Measurements from ENCODE around the gene NDUFAF2.

NDUFAF2 gene

DNA sequence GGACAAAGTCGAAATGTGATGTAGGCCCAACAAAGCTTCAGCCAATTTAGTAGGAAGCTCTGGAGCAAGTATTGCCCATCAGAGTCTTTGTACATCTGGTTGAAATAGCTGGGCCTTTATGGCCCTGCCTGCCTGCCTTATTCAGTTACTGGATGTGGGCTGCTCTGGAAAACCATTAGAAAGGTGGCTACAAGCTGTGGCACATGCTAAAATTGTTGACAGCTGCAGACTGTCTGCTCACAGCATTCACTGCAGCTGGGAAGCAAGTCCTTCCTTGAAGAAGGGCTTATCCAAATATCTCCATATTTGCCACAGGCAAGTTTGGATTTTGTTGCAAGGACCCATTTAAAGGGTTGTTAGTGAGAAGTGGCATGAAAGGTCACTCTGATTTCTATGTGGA lies 192.8 kb downstream of the NDUFAF2 start:
- no peak for DNase-seq (ENCODE audit: low read depth)

GRCh38 chr5:61139094-61139873 lies 194.3 kb downstream of the NDUFAF2 start:
- no peak for DNase-seq (ENCODE audit: low read depth)
- peak; percentile 54 for TF ChIP-seq CTCF (IDR thresholded peaks at IDR 0.05; ENCODE audit: control insufficient read depth, insufficient read depth, low read depth, low read length, missing control alignments)
- no peak overlapping the region for H3K4me3 ChIP-seq (ENCODE audit: control insufficient read depth, low read depth, low read length)

More for the DNA sequence above, 192.8 kb downstream of the NDUFAF2 start:
- no peak overlapping the region for H3K4me3 ChIP-seq (ENCODE audit: control insufficient read depth, low read depth, low read length)
- TF ChIP-seq CTCF (IDR thresholded peaks at IDR 0.05; ENCODE audit: control insufficient read depth, insufficient read depth, low read depth, low read length, missing control alignments), result no peak

GRCh38 chr5:61139931-61140330 lies 194.9 kb downstream of the NDUFAF2 start:
- TF ChIP-seq CTCF (IDR thresholded peaks at IDR 0.05; ENCODE audit: control insufficient read depth, insufficient read depth, low read depth, low read length, missing control alignments), result no peak
- no peak for DNase-seq (ENCODE audit: low read depth)
- no peak overlapping the region for H3K4me3 ChIP-seq (ENCODE audit: control insufficient read depth, low read depth, low read length)

- TF ChIP-seq CTCF (IDR thresholded peaks at IDR 0.05; ENCODE audit: control insufficient read depth, insufficient read depth, low read depth, low read length, missing control alignments), result no peak
- DNase-seq (ENCODE audit: low read depth), result no peak
- no peak overlapping the region for H3K4me3 ChIP-seq (ENCODE audit: control insufficient read depth, low read depth, low read length)
Observed at GRCh38 chr5:61141801-61142200, 196.8 kb downstream of the NDUFAF2 start.

DNA sequence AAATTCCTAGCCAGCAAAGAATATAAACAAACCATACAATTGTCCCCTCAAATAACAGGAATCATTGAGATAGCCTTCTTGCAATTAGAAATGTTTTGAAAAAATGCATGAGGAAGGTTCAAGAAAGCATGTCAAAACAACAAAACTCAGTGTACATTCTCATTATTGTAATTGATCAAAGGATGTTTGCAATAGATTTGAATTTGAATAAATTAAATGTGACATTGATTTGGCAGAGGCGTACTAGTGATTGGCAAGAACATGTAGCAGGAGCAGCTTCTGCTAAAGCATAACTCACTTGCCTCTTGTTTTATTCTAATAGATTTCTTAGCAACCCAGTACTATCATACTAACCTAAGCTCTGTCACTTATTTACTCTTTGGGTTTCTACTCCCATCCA lies 197.4 kb downstream of the NDUFAF2 start:
- H3K4me3 ChIP-seq (ENCODE audit: control insufficient read depth, low read depth, low read length), result no peak overlapping the region
- DNase-seq (ENCODE audit: low read depth), result no peak
- TF ChIP-seq CTCF (IDR thresholded peaks at IDR 0.05; ENCODE audit: control insufficient read depth, insufficient read depth, low read depth, low read length, missing control alignments), result no peak

- H3K4me3 ChIP-seq (ENCODE audit: control insufficient read depth, low read depth, low read length), result no peak overlapping the region
- DNase-seq (ENCODE audit: low read depth), result no peak
- no peak for TF ChIP-seq CTCF (IDR thresholded peaks at IDR 0.05; ENCODE audit: control insufficient read depth, insufficient read depth, low read depth, low read length, missing control alignments)
Observed at GRCh38 chr5:61142811-61143210, 197.8 kb downstream of the NDUFAF2 start.

All from AG09309 (cell line).